GM12874 (cell line): ENCODE results near the gene C2CD2.

Source experiments
- CTCF ChIP-seq: IDR thresholded peaks from 2 replicates; pipeline ENCODE4 v1.5.1; 2011; ENCODE audit warnings: low read depth, mild to moderate bottlenecking, control low read depth, low read length, moderate library complexity; ENCODE audit not compliant: insufficient read depth

The C2CD2 gene

GRCh38 chr21:41920476-41920875 is 33.3 kb downstream of the C2CD2 start:
- TF ChIP-seq CTCF: no peak

- no peak for TF ChIP-seq CTCF
These were observed 34.0 kb downstream of the C2CD2 start for GRCh38 chr21:41919666-41920398.

GRCh38 chr21:41918561-41919358 is 35.1 kb downstream of the C2CD2 start:
- TF ChIP-seq CTCF: no peak

- no peak for TF ChIP-seq CTCF
These were observed 36.3 kb downstream of the C2CD2 start for GRCh38 chr21:41917531-41917930.

GRCh38 chr21:41916888-41917433 is 36.9 kb downstream of the C2CD2 start:
- no peak for TF ChIP-seq CTCF

GRCh38 chr21:41914965-41915364 is 38.9 kb downstream of the C2CD2 start:
- no peak for TF ChIP-seq CTCF

GRCh38 chr21:41914358-41914757 is 39.5 kb downstream of the C2CD2 start:
- TF ChIP-seq CTCF: no peak
